ENCODE data around the gene CRISPLD2. TPM values are rescaled to one million over a fixed set of nuclear protein-coding genes. Genes with fewer than 3 reads are reported as not detected.

The CRISPLD2 gene
- total RNA-seq, 1 experiment from 2014 or later, result 9.4 TPM

DNA sequence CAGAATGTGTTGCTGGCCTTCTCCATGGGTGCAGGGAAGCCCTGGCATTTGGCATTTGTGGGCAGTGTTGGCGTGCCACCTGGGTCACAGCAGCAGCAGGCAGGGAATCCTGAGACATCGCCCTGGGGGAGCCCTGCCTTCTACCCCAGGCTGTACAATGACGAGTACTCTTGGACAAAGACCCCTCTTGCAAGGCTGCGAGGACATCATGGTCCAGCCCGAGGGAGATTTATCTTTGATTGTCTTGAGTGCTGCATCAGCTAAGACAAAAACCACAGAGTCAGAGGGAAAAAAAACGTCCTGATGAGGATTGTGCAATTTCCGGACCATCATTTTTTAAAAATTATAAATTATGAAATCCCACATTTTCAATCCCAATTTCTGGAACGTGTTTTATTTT, 3.7 kb downstream of the CRISPLD2 start:
- Mint-ChIP-seq H3K4me1 (peaks cover 22% of the 10 kb centered on the region), H3K36me3 (no peaks in the 10 kb centered on the region), H3K27me3 (ENCODE audit: low read depth) (peaks cover 40% of the 10 kb centered on the region), H3K27ac (no peak overlapping the region), H3K9me3 (peaks cover 3% of the 10 kb centered on the region; the same call in 1 of the 2 replicates), H3K4me3 (no peak overlapping the region)
- POLR2A ChIA-PET, result no interaction called here
- CTCF ChIA-PET, result no interaction called here
- no peak for TF ChIP-seq CREM (CRISPR knock-in tag; IDR thresholded peaks at IDR 0.05)
- no peak for TF ChIP-seq ZNF219 (CRISPR knock-in tag; IDR thresholded peaks at IDR 0.05; ENCODE audit: borderline replicate concordance)
- no peak for TF ChIP-seq HMGXB4 (CRISPR knock-in tag; IDR thresholded peaks at IDR 0.05)
- TF ChIP-seq CDX4 (CRISPR knock-in tag; IDR thresholded peaks at IDR 0.05; ENCODE audit: borderline replicate concordance), result no peak
- TF ChIP-seq SMAD4 (CRISPR knock-in tag; IDR thresholded peaks at IDR 0.05), result no peak
- TF ChIP-seq ZNF138 (CRISPR knock-in tag; conservative IDR thresholded peaks at IDR 0.05), result no peak
- no peak for TF ChIP-seq ZSCAN18 (CRISPR knock-in tag; IDR thresholded peaks at IDR 0.05)
- no peak for TF ChIP-seq ARID4B (CRISPR knock-in tag; IDR thresholded peaks at IDR 0.05; ENCODE audit: borderline replicate concordance)
- no peak for TF ChIP-seq MAX (CRISPR knock-in tag; IDR thresholded peaks at IDR 0.05)
- no peak for TF ChIP-seq AR (CRISPR knock-in tag; IDR thresholded peaks at IDR 0.05)
- TF ChIP-seq TEAD4 (CRISPR knock-in tag; IDR thresholded peaks at IDR 0.05), result no peak
- TF ChIP-seq CREB1 (CRISPR knock-in tag; IDR thresholded peaks at IDR 0.05), result no peak
- TF ChIP-seq FOXK1 (CRISPR knock-in tag; IDR thresholded peaks at IDR 0.05), result no peak
- TF ChIP-seq OVOL2 (CRISPR knock-in tag; IDR thresholded peaks at IDR 0.05; ENCODE audit: borderline replicate concordance), result no peak
- no peak for TF ChIP-seq FOXJ3 (CRISPR knock-in tag; IDR thresholded peaks at IDR 0.05; ENCODE audit: borderline replicate concordance)
- TF ChIP-seq ELF4 (CRISPR knock-in tag; IDR thresholded peaks at IDR 0.05; ENCODE audit: low read depth), result no peak
- no peak for TF ChIP-seq GRHL2 (CRISPR knock-in tag; IDR thresholded peaks at IDR 0.05; ENCODE audit: insufficient replicate concordance, severe bottlenecking)
- TF ChIP-seq SOX15 (CRISPR knock-in tag; IDR thresholded peaks at IDR 0.05), result no peak
- TF ChIP-seq ZBTB21 (CRISPR knock-in tag; IDR thresholded peaks at IDR 0.05; ENCODE audit: borderline replicate concordance), result no peak
- no peak for TF ChIP-seq ZNF416 (CRISPR knock-in tag; IDR thresholded peaks at IDR 0.05)
- DNase-seq (ENCODE audit: low spot score) (no peak), ATAC-seq (no peak)

All from WTC11 (cell line).